Skin of body (tissue), 2 donors: Measurements from ENCODE around the gene MEGF10. TPM values are rescaled to one million over a fixed set of nuclear protein-coding genes. Genes with fewer than 3 reads are reported as not detected.
"Not testable (repeated sequence)": the region's sequence is repeated elsewhere in the genome, so short reads cannot be mapped to it uniquely, and the experiment has no call there.

ENCODE experiments used
- DNase-seq: peaks from one replicate; lab custom pipeline; 2025; lab: John Stamatoyannopoulos, UW
- total RNA-seq: library from RNA; depleted of rRNA; stranded (reverse); fragments of >200 nt; gene quantifications from one replicate; pipeline ENCODE4 v1.2.3, GENCODE V29; 2014

Gene MEGF10
- total RNA-seq, 1 donor from 2014 or later, result 4.7 TPM

DNA sequence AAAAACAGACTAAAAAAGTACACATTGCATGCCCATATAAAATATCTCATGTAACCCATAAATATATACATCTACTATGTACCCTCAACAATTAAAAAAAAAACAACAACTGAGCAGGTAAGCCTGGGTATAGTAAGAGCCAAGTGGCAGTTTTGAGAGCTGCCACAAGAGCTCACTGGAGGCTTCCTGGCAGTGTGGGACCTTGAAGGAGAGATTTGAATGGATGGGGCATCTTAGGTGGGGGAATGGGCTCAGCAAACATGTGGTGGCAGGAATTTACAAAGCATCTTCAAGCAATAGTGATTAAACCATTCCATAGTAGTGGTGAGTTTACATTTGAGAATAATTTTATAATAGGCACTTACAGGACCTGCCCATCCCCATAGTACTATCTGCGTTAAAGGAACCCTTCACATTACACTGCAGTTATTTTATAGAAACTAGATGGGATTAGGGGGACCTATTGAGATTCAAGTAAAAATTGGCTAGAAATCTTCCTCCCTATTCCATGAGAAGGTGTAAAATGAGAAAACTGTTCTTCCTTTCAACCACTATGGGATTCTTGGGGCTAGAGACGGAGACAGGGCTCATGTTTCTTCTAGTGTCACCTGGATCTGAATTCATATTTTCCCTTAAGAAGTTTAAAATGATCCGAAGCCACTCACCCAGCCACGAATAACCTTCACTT, 6.9 kb downstream of the MEGF10 start:
- no peak for DNase-seq

- no peak for DNase-seq
Observed at GRCh38 chr5:127298036-127298429, 7.4 kb downstream of the MEGF10 start.

DNA sequence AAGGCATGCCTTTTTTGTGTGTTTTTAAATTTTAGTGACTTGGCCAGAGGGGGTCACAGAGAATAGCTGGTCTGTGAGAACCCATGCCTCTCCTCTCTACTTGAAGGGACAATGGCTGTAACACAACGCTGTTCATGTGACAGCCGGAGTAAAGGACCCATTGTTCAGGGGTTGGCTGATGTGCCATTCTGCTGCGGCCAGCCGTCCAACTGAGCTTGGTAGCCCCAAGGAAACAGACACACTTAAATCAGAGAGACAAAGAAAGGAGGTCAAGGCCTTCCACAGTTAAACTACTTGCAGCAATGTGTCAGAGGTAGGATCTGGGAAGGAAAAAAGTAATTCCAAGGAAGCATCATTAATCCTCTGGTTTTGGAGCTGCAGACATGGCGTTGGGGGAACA, 8.1 kb downstream of the MEGF10 start:
- DNase-seq, result no peak

- DNase-seq, result no peak
Observed at GRCh38 chr5:127299678-127300077, 9.1 kb downstream of the MEGF10 start.

DNA sequence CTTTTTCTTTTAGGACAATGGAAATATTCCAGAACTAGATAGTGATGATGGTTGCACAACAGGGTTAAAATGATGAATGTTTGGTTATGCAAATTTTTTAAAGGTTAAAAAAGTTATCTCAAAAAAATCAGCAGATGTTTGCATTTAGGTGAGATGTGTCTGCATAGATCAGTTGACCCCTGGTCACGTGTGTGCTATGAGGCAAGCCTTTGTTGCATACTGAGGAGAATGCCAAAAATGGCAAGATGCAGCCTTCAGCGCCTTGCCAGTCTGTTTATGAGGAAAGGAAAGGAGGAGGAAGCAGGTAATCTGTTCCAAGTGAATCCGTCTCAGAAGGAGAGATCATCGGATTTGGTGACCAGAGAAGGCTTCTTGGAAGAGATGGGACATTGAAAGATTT, 11.9 kb downstream of the MEGF10 start:
- DNase-seq, result no peak

GRCh38 chr5:127303404-127303803, 12.8 kb downstream of the MEGF10 start:
- no peak for DNase-seq

DNA sequence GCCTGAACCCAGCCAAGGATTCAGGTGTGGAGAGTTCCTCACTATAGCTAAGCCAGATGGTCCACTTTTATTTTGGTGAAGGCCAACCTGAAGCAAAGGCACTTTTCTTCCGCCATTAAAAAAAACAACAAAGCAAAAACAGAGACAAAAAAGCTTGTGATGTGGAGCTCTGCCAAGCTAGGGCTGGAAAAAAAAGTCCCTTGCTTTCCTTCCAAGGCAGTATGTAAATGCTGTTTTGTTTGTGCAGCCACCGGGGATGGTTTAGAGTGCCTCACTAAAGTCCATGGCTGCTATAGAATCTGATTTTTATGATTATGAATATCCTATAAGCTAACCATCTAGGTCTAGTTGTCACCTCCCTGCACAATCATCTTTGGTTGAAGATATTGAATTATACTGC, 14.9 kb downstream of the MEGF10 start:
- DNase-seq, result no peak

GRCh38 chr5:127306036-127306435, 15.4 kb downstream of the MEGF10 start:
- DNase-seq, result no peak

- no peak for DNase-seq
Observed at GRCh38 chr5:127306647-127307046, 16.1 kb downstream of the MEGF10 start.

DNA sequence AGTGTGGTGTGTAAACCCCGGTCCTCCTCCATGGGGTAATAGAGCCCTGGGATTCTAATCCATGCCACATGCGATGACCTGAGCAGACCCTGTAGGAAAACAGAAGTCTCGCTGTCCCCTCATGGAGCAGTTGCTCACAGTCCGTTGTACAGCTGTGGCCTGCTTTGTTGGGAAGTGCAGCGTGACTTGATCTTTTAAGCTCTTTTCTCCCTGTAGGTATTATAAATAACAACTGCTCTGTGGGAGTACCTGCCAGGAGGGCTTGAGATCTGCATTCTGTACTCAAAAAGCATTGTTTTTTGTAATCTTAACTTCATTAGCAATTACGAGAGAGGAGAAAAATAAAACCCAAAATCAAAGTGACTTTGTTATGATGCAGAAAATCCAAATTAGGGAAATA, 17.3 kb downstream of the MEGF10 start:
- no peak for DNase-seq

- not testable (repeated sequence) for DNase-seq
Observed at GRCh38 chr5:127308325-127308724, 17.7 kb downstream of the MEGF10 start.

GRCh38 chr5:127308945-127309344, 18.3 kb downstream of the MEGF10 start:
- no peak for DNase-seq

DNA sequence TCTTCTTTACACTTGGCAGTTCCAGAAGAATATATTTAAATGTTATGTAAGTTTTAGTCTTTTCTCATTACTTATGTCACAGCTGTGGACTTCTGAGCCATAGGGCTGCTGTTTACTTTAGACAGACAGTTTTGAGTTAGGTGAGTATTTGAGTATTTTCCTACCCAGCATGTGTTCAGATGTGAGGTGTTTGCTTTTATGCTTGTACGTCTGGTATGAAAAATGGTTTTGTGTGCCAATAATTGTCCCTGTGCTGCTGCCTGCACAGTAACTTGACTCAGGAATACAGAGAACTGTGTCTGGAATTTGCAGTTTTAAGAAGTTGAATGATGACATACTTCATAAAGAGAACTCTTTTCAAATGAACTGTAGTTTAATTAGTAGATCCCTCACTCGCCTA, 20.8 kb downstream of the MEGF10 start:
- no peak for DNase-seq

- DNase-seq, result no peak
Observed at GRCh38 chr5:127311781-127312525, 21.4 kb downstream of the MEGF10 start.

GRCh38 chr5:127313379-127313778, 22.8 kb downstream of the MEGF10 start:
- DNase-seq, result no peak

DNA sequence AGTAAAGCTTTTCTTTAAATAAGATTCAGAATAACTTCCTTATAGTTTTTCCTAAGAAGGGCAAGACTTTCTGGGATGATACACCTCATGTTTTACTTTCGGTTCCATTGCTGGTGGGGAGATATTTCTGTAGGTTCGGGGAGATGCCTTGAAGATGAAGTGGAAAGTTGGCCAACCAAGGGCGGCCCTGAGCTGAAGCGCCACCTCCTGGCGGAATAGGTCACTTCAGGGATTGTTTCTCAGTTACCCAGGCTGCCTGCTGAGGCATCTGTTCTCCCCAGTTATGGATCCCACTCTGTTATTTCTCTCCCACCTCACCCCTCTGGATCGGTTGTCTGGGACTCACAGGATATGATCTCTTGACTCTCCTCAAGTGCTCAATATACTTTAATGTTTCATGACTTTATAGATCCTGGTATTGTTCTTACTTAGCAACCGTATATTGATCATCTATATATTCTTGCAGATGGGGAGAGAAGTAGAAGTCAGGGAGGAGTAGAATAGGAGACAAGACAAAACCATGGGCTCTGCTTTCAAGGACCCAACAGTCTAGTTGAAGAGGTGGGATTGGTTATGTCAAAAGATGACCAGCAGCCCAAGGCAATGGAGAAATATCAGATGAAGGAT, 23.4 kb downstream of the MEGF10 start:
- no peak for DNase-seq

- no peak for DNase-seq
Observed at GRCh38 chr5:127316011-127316410, 25.4 kb downstream of the MEGF10 start.

DNA sequence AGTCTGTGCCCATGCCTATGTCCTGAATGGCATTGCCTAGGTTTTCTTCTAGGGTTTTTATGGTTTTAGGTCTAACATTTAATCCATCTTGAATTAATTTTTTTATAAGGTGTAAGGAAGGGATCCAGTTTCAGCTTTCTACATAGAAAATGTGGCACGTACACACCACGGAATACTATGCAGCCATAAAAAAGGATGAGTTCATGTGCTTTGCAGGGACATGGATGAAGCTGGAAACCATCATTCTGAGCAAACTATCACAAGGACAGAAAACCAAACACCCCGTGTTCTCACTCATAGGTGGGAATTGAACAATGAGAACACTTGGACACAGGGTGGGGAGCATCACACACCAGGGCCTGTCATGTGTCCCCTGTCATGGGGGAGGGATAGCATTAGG, 26.8 kb downstream of the MEGF10 start:
- not testable (repeated sequence) for DNase-seq

GRCh38 chr5:127320032-127320965, 29.7 kb downstream of the MEGF10 start:
- no peak for DNase-seq

GRCh38 chr5:127321465-127321864, 30.9 kb downstream of the MEGF10 start:
- no peak for DNase-seq

GRCh38 chr5:127322403-127322802, 31.8 kb downstream of the MEGF10 start:
- no peak for DNase-seq

DNA sequence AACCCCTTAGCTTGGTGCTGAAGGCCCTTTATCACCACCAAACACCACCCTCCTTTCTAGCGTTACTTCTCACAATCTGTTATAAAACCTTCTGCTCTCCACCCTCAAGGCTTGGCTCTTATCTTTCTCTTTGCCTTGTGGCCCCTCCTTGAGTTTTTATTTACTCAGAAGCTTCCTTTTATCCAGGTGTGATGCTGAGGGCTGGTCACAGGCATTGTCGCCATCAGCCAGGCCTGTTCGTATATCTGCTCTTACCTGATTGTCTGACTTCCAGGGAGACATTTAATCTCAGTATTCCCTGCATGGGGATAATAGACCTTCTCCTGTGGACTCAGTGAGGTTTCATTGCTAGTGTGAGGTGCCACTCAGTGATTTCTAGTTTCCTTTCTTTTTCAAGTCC, 34.2 kb downstream of the MEGF10 start:
- DNase-seq, result no peak
